BLaER1 treated with 17β-estradiol and CSF1 and Interleukin-3, amounts not matched to agents 10 nM and 100 nM (cell line): ENCODE results near the gene OBI1.
"Not testable (repeated sequence)": the region's sequence is repeated elsewhere in the genome, so short reads cannot be mapped to it uniquely, and the experiment has no call there.

Experiments used
- H3K27ac ChIP-seq, 11 experiments: shearing (Covaris generic); formaldehyde crosslinking; 2 replicates each; pipeline ENCODE4 v1.8.1; 2022
- H3K27me3 ChIP-seq, 11 experiments: shearing (Covaris generic); formaldehyde crosslinking; 2 replicates each; pipeline ENCODE4 v1.8.1; 2022
- H3K36me3 ChIP-seq, 11 experiments: shearing (Covaris generic); formaldehyde crosslinking; 2 replicates each; pipeline ENCODE4 v1.8.1; 2022
- H3K4me1 ChIP-seq, 10 experiments: shearing (Covaris generic); formaldehyde crosslinking; 2 replicates each; pipeline ENCODE4 v1.8.1; 2022
- H3K4me2 ChIP-seq, 11 experiments: shearing (Covaris generic); formaldehyde crosslinking; 2 replicates each; pipeline ENCODE4 v1.8.1; 2022
- H3K4me3 ChIP-seq, 10 experiments: shearing (Covaris generic); formaldehyde crosslinking; 2 replicates each; pipeline ENCODE4 v1.8.1; 2022
- H3K9ac ChIP-seq, 11 experiments: shearing (Covaris generic); formaldehyde crosslinking; 2 replicates each; pipeline ENCODE4 v1.8.1; 2022
- H3K9me3 ChIP-seq, 11 experiments: shearing (Covaris generic); formaldehyde crosslinking; replicated peaks in 1 of 11; 2 replicates each; pipeline ENCODE4 v1.8.1; 2022
- H4K20me1 ChIP-seq, 11 experiments: shearing (Covaris generic); formaldehyde crosslinking; 2 replicates each; pipeline ENCODE4 v1.8.1; 2022
- Cebpa-rat ChIP-seq, 11 experiments: shearing (Covaris generic); IDR thresholded peaks; 2 replicates each; pipeline ENCODE4 v1.8.1; 2022

Gene OBI1

GRCh38 chr13:78655007-78655406, 3.9 kb downstream of the OBI1 start:
- TF ChIP-seq Cebpa-rat (IDR thresholded peaks at IDR 0.05), result no peak
- H3K9me3 ChIP-seq, result no peaks in the 10 kb centered on the region
- H3K36me3 ChIP-seq, result peaks cover 7 to 55% (median 34%) of the 10 kb centered on the region in 11 experiments; a peak in 20 of 22 replicates
- H3K4me2 ChIP-seq, result no peak overlapping the region
- H3K4me1 ChIP-seq, result peaks cover 29 to 42% (median 33%) of the 10 kb centered on the region in 10 experiments
- H3K27ac ChIP-seq, result no peak overlapping the region
- H4K20me1 ChIP-seq, result peaks cover 54 to 87% (median 72%) of the 10 kb centered on the region in 11 experiments
- no peaks in the 10 kb centered on the region for H3K27me3 ChIP-seq
- H3K4me3 ChIP-seq, result no peak overlapping the region
- H3K9ac ChIP-seq, result no peak overlapping the region

GRCh38 chr13:78652651-78653050, 6.3 kb downstream of the OBI1 start:
- no peak overlapping the region for H3K4me3 ChIP-seq
- no peak overlapping the region for H3K27ac ChIP-seq
- H3K9me3 ChIP-seq, result no peaks in the 10 kb centered on the region
- H3K27me3 ChIP-seq, result no peaks in the 10 kb centered on the region
- peaks cover 78 to 100% (median 93%) of the 10 kb centered on the region in 11 experiments for H4K20me1 ChIP-seq
- peaks cover 26 to 52% (median 38%) of the 10 kb centered on the region in 10 experiments for H3K4me1 ChIP-seq
- peaks cover 7 to 71% (median 34%) of the 10 kb centered on the region in 11 experiments; a peak in 20 of 22 replicates for H3K36me3 ChIP-seq
- H3K4me2 ChIP-seq, result no peak overlapping the region
- TF ChIP-seq Cebpa-rat (IDR thresholded peaks at IDR 0.05), result no peak
- H3K9ac ChIP-seq, result no peak overlapping the region

- H3K27ac ChIP-seq, result peak overlapping the region in 2 of 11 experiments; percentile 52 to 56; a peak in 4 of 22 replicates
- peaks cover 2 to 76% (median 34%) of the 10 kb centered on the region in 11 experiments; a peak in 19 of 22 replicates for H3K36me3 ChIP-seq
- peaks cover 18 to 46% (median 32%) of the 10 kb centered on the region in 10 experiments for H3K4me1 ChIP-seq
- TF ChIP-seq Cebpa-rat (IDR thresholded peaks at IDR 0.05), result no peak
- peaks cover 87 to 100% (median 100%) of the 10 kb centered on the region in 11 experiments for H4K20me1 ChIP-seq
- H3K9ac ChIP-seq, result no peak overlapping the region; a peak in 1 of 22 replicates
- peak overlapping the region in 2 of 10 experiments; percentile 6 to 25; a peak in 1 of 20 replicates for H3K4me3 ChIP-seq
- no peaks in the 10 kb centered on the region for H3K9me3 ChIP-seq
- H3K4me2 ChIP-seq, result peak overlapping the region; percentile 26 to 86 (median 71)
- H3K27me3 ChIP-seq, result no peaks in the 10 kb centered on the region
These were observed 8.3 kb downstream of the OBI1 start for GRCh38 chr13:78650717-78651083.

- Histone ChIP-seq H3K4me1 (peaks cover 18 to 46% (median 32%) of the 10 kb centered on the region in 10 experiments), H3K27me3 (no peaks in the 10 kb centered on the region), H3K27ac (peak overlapping the region in 7 of 11 experiments; percentile 2 to 56 (median 31); a peak in 6 of 22 replicates), H3K36me3 (peaks cover 0 to 76% (median 34%) of the 10 kb centered on the region in 11 experiments; a peak in 18 of 22 replicates), H3K9ac (no peak overlapping the region; a peak in 1 of 22 replicates), H3K4me3 (peak overlapping the region in 2 of 10 experiments; percentile 6 to 25; a peak in 1 of 20 replicates), H3K9me3 (no peaks in the 10 kb centered on the region), H3K4me2 (peak overlapping the region; percentile 26 to 86 (median 71)), H4K20me1 (peaks cover 87 to 100% (median 100%) of the 10 kb centered on the region in 11 experiments)
- no peak for TF ChIP-seq Cebpa-rat (IDR thresholded peaks at IDR 0.05)
These were observed 8.8 kb downstream of the OBI1 start for GRCh38 chr13:78649997-78650716.

- H4K20me1 ChIP-seq, result peaks cover 90 to 100% (median 100%) of the 10 kb centered on the region in 11 experiments
- H3K4me1 ChIP-seq, result peaks cover 18 to 45% (median 32%) of the 10 kb centered on the region in 10 experiments
- not testable (repeated sequence) for H3K4me2 ChIP-seq
These were observed 11.8 kb downstream of the OBI1 start for GRCh38 chr13:78647109-78647678.

GRCh38 chr13:78638216-78638615, 20.7 kb downstream of the OBI1 start:
- no peak overlapping the region for H3K9ac ChIP-seq
- no peak overlapping the region for H3K4me3 ChIP-seq
- H3K36me3 ChIP-seq, result peaks cover 80 to 95% (median 93%) of the 10 kb centered on the region in 11 experiments
- H3K4me2 ChIP-seq, result no peak overlapping the region
- peaks cover 2 to 39% (median 20%) of the 10 kb centered on the region in 11 experiments; a peak in 20 of 22 replicates for H4K20me1 ChIP-seq
- H3K4me1 ChIP-seq, result peaks cover 0 to 13% (median 3%) of the 10 kb centered on the region in 10 experiments; a peak in 11 of 20 replicates
- peaks cover 0 to 4% (median 0%) of the 10 kb centered on the region in 11 experiments; a peak in 4 of 22 replicates for H3K9me3 ChIP-seq
- TF ChIP-seq Cebpa-rat (IDR thresholded peaks at IDR 0.05), result no peak
- no peaks in the 10 kb centered on the region for H3K27me3 ChIP-seq
- no peak overlapping the region for H3K27ac ChIP-seq

More at GRCh38 chr13:78647109-78647678, 11.8 kb downstream of the OBI1 start:
- not testable (repeated sequence) for H3K27me3 ChIP-seq, H3K4me3 ChIP-seq, H3K9me3 ChIP-seq, H3K9ac ChIP-seq, H3K27ac ChIP-seq
- H3K36me3 ChIP-seq, result peaks cover 5 to 76% (median 41%) of the 10 kb centered on the region in 11 experiments; a peak in 20 of 22 replicates

GRCh38 chr13:78636495-78636894, 22.5 kb downstream of the OBI1 start:
- Histone ChIP-seq H3K9me3 (peaks cover 0 to 4% (median 0%) of the 10 kb centered on the region in 11 experiments; a peak in 4 of 22 replicates), H3K4me3 (no peak overlapping the region), H3K27ac (no peak overlapping the region), H3K27me3 (no peaks in the 10 kb centered on the region), H3K4me2 (no peak overlapping the region), H3K4me1 (peaks cover 0 to 13% (median 3%) of the 10 kb centered on the region in 10 experiments; a peak in 11 of 20 replicates), H3K9ac (no peak overlapping the region), H4K20me1 (peaks cover 0 to 31% (median 4%) of the 10 kb centered on the region in 11 experiments; a peak in 13 of 22 replicates), H3K36me3 (peaks cover 87 to 95% (median 93%) of the 10 kb centered on the region in 11 experiments)
- TF ChIP-seq Cebpa-rat (IDR thresholded peaks at IDR 0.05), result no peak

GRCh38 chr13:78632996-78633395, 26.0 kb downstream of the OBI1 start:
- H3K4me3 ChIP-seq, result no peak overlapping the region
- peaks cover 0 to 13% (median 0%) of the 10 kb centered on the region in 10 experiments; a peak in 4 of 20 replicates for H3K4me1 ChIP-seq
- H3K27me3 ChIP-seq, result no peaks in the 10 kb centered on the region
- H3K36me3 ChIP-seq, result peaks cover 94 to 100% (median 99%) of the 10 kb centered on the region in 11 experiments
- no peak overlapping the region for H3K9ac ChIP-seq
- H3K9me3 ChIP-seq, result no peaks in the 10 kb centered on the region
- no peak overlapping the region for H3K27ac ChIP-seq
- no peak for TF ChIP-seq Cebpa-rat (IDR thresholded peaks at IDR 0.05)
- H4K20me1 ChIP-seq, result peaks cover 0 to 43% (median 10%) of the 10 kb centered on the region in 11 experiments; a peak in 11 of 22 replicates
- no peak overlapping the region for H3K4me2 ChIP-seq

GRCh38 chr13:78631077-78631476, 27.9 kb downstream of the OBI1 start:
- Histone ChIP-seq H3K27me3 (no peaks in the 10 kb centered on the region), H3K4me1 (no peaks in the 10 kb centered on the region; a peak in 1 of 20 replicates), H3K36me3 (peaks cover 88 to 100% (median 99%) of the 10 kb centered on the region in 11 experiments), H3K9ac (no peak overlapping the region), H3K27ac (no peak overlapping the region), H3K9me3 (no peaks in the 10 kb centered on the region), H3K4me3 (no peak overlapping the region), H3K4me2 (no peak overlapping the region), H4K20me1 (peaks cover 0 to 38% (median 7%) of the 10 kb centered on the region in 11 experiments; a peak in 12 of 22 replicates)
- TF ChIP-seq Cebpa-rat (IDR thresholded peaks at IDR 0.05), result no peak
